ENCODE data around the gene MAPK6.

Gene MAPK6

DNA sequence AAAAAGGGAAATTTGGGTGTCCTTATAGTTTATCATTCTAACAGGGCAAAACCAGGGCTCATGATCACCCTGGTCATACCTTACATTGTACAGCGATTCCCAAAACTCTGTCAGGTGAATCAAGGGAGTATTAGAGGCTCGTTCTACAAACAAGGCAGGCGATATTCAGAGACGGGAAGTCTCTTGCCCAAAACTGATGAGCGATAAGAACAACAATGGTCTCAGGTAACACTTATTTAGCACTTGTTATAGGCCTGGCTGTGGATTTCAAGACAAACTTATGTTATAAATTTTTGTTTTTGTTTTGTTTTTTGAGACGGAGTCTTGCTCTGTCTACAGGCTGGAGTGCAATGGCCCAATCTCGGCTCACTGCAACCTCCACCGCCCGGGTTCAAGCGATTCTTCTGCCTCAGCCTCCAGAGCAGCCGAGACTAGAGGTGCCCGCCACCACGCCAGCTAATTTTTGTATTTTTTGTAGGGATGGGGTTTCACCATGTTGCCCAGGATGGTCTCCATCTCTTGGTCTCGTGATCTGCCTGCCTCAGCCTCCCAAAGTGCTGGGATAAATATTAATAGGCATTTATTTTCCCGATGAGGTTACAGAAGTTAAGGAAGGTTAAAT lies 80.7 kb downstream of the MAPK6 start:
- no peak for DNase-seq (ENCODE audit: low read depth)
- TF ChIP-seq CTCF (IDR thresholded peaks at IDR 0.05; ENCODE audit: insufficient read depth, low read depth, low read length, missing control alignments): no peak

DNA sequence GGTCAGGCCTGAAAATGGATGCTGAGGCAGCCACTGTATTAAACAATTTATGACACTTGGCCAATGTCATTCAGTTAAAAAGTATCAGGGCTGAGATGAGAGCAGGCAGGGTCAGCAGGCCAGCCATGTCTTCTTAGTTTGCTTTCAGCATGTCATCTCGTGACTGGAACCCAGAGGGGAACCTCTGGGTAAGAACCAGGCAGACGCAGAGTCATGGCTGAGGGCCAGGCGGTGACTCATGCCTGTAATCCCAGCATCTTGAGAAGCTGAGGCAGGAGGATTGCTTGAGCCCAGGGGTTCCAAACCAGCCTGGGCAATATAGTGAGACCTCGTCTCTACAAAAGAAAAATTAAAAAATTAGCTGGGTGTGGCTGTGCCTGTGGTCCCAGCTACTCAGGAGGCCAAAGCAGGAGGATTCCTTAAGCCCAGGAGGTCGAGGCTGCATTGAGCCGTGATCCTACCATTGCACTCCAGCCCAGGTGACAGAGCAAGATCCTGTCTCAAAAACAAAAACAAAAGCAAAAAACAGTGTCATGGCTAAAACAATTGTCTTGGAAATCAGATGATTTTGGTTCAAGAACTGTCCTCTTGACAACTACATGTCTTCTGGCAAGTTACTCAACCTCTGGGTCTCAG lies 81.9 kb downstream of the MAPK6 start:
- DNase-seq (ENCODE audit: low read depth): peak; percentile 89
- TF ChIP-seq CTCF (IDR thresholded peaks at IDR 0.05; ENCODE audit: insufficient read depth, low read depth, low read length, missing control alignments): no peak
- H3K4me3 ChIP-seq (ENCODE audit: low read length): no peak overlapping the region

More for the DNA sequence above, 80.7 kb downstream of the MAPK6 start:
- no peak overlapping the region for H3K4me3 ChIP-seq (ENCODE audit: low read length)

DNA sequence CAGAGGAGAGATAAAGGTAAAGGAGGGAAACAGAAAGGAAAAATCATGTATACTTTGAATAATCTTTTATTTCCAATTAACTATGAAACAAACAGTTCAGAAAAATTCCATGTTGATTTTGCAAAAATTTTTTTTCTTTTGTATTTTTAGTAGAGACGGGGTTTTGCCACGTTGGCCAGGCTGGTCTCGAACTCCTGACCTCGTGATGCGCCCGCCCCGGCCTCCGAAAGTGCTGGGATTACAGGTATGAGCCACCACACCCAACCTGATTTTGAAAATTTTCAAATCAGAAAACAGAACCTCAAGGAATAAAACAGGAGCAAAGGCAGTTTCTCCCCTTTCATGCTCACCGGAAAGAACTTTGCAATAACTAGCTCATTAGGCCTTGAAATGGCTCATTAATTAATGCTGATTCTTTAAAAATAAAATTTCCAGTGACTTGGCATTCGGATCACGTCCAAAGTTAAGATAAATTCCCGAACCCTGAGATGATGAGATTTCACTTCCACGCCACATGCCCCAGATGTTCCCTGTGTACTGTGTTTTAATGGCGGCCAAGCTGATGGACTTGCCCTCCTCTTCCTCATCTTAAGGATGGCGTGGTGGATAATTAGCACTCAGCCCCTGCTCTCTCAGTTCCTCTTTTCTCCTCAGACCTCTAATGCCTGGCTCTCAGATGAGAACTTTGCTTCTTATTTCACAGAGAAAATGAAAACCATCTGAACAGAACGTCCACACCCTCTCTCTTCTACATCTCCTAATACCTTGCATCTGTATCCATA lies 82.7 kb downstream of the MAPK6 start:
- H3K4me3 ChIP-seq (ENCODE audit: low read length): no peak overlapping the region
- no peak for DNase-seq (ENCODE audit: low read depth)
- TF ChIP-seq CTCF (IDR thresholded peaks at IDR 0.05; ENCODE audit: insufficient read depth, low read depth, low read length, missing control alignments): no peak

GRCh38 chr15:52102463-52102862 lies 83.4 kb downstream of the MAPK6 start:
- TF ChIP-seq CTCF (IDR thresholded peaks at IDR 0.05; ENCODE audit: insufficient read depth, low read depth, low read length, missing control alignments): no peak
- H3K4me3 ChIP-seq (ENCODE audit: low read length): no peak overlapping the region
- peak; percentile 68 for DNase-seq (ENCODE audit: low read depth)

DNA sequence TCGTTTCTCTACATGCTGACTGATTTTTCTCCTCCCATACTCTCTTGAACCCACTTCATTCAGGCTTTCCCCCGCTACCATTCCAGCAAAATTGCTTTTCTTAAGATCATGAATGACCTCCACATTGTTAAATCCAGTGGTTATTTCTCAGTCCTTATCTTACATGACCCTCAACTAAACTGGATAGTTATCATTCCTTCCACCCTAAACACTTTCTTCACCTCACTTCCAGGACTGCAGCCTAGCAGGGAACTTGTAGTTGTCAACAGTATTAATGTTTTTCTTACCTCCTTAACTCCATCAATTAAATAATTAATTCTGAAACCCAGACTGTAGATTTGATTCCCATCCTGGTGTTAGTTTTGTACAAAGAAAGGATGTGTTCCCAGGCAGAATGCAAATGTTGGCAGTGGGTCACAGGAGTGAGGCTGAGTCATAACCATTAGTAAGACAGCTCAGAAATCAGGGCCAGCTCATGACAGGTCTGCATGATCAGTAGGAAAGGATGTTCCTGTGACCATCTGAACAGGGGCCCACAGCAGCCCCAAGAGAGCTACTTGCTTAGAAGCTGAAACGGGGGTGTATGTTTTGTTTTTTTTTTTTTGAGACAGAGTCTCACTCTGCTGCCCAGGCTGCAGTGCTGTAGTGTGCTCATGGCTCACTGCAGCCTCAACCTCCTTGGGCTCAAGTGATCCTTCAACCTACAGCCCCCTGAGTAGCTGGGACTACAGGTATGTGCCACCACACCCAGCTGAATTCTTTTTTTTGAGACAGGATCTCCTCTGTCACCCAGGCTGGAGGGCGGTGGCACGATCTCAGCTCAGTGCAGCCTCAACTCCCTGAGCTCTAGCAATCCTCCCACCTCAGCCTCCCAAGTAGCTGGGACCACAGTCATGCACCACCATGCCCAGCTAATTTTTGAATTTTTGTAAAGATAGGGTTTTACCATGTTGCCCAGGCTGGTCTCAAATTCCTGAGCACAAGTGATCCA lies 84.5 kb downstream of the MAPK6 start:
- DNase-seq (ENCODE audit: low read depth): peak; percentile 95
- no peak overlapping the region for H3K4me3 ChIP-seq (ENCODE audit: low read length)
- no peak for TF ChIP-seq CTCF (IDR thresholded peaks at IDR 0.05; ENCODE audit: insufficient read depth, low read depth, low read length, missing control alignments)

GRCh38 chr15:52104532-52105004 lies 85.5 kb downstream of the MAPK6 start:
- H3K4me3 ChIP-seq (ENCODE audit: low read length): no peak overlapping the region
- no peak for TF ChIP-seq CTCF (IDR thresholded peaks at IDR 0.05; ENCODE audit: insufficient read depth, low read depth, low read length, missing control alignments)
- no peak for DNase-seq (ENCODE audit: low read depth)
